Vagina (tissue), 2 donors: ENCODE measurements around the gene IQCM.

Source experiments
- CTCF ChIP-seq, 3 experiments: fragments of 450-650 bp in 2 of 3; fragments of 200-600 bp in 1 of 3; sonication (generic) in 1 of 3; IDR thresholded peaks; one replicate each; pipeline ENCODE4 v1.5.1; 2017 to 2019; ENCODE audit warnings: antibody characterized with exemption in 3 of 3, mild to moderate bottlenecking in 2 of 3, moderate library complexity in 2 of 3
- POLR2A ChIP-seq, 2 donors: fragments of 450-650 bp; IDR thresholded peaks; one replicate each; pipeline ENCODE4 v1.6.1; 2017; ENCODE audit warnings: antibody characterized with exemption in 2 of 2, mild to moderate bottlenecking in 2 of 2, moderate library complexity in 2 of 2
- POLR2AphosphoS5 ChIP-seq, 2 donors: sonication (generic); formaldehyde crosslinking; IDR thresholded peaks; one replicate each; pipeline ENCODE4 v1.9.0; 2017; ENCODE audit warnings: antibody characterized with exemption in 2 of 2, mild to moderate bottlenecking in 2 of 2, low read depth in 1 of 2; ENCODE audit not compliant: insufficient read depth in 1 of 2

DNA sequence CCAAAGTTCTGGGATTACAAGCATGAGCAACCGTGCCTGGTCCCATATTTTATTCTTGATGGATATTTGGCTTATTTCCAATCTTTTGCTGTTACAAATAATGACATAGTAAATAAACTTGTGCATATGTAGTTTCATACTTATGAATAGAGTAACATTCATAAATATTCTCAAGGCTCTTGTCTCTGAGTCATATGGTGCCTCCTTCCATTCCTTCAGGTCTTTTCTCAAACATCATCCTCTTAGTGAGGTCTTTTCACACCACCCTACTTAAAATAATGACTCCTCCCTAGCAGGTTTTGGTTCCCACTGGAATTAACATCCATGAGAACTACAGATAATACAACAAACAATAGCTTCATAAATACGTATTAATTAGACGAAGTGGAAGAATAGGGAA lies 416.6 kb downstream of the IQCM start:
- no peak for TF ChIP-seq CTCF (IDR thresholded peaks at IDR 0.05)
- TF ChIP-seq POLR2A (IDR thresholded peaks at IDR 0.05) = no peak
- TF ChIP-seq POLR2AphosphoS5 (IDR thresholded peaks at IDR 0.05; ENCODE audit: insufficient read depth in 1 of 2, low read depth in 1 of 2) = no peak
